Measurements from ENCODE around the gene NFKBIE. TPM values are rescaled to one million over a fixed set of nuclear protein-coding genes. Genes with fewer than 3 reads are reported as not detected.

The NFKBIE gene
- total RNA-seq, 2 donors from 2014 or later, result 20.8 to 34.4 TPM

DNA sequence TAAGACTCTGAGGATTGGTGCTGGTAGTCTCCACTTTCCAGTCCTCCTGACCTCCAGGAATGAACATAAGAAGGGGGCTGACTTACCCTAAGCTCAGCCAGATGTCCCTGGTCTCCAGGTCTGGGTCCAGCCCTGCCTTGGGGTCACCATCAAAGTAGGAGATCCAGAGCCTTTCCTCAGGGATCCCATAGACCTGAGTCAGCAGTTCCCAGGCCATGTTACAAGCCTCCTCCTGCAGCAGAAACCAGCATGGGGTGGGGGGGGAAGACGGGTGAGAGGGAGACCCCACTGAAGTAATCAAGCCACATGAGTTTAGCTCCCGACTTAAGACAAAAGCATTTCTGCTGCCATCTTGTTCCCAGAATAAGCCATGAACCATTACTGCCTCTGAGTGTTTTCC, 46.0 kb upstream of the NFKBIE start:
- H3K36me3 ChIP-seq, result peaks cover 3 to 15% of the 10 kb centered on the region in 2 donors

GRCh38 chr6:44310241-44310640, 44.9 kb upstream of the NFKBIE start:
- 87% methylated on average over 3 of the region's 3 CpGs for WGBS
- Histone ChIP-seq H3K36me3 (peaks cover 3 to 15% of the 10 kb centered on the region in 2 donors), H3K4me1 (replicated peaks) (peaks cover 5% of the 10 kb centered on the region)

More for the DNA sequence above, 46.0 kb upstream of the NFKBIE start:
- intact Hi-C loops (cut with DNase I), result no loop called here
- Histone ChIP-seq H3K27me3 (replicated peaks; ENCODE audit: insufficient read depth) (no peaks in the 10 kb centered on the region), H3K27ac (no peak overlapping the region), H3K9me3 (no peaks in the 10 kb centered on the region), H3K4me1 (replicated peaks) (peaks cover 5% of the 10 kb centered on the region), H3K4me3 (no peak overlapping the region)
- 66% methylated on average over 2 of the region's 2 CpGs for WGBS
- DNase-seq (ENCODE audit: low spot score), result no peak
- TF ChIP-seq POLR2AphosphoS5 (IDR thresholded peaks at IDR 0.05), result no peak
- no peak for TF ChIP-seq POLR2A (IDR thresholded peaks at IDR 0.05)
- TF ChIP-seq, protein P1, sequence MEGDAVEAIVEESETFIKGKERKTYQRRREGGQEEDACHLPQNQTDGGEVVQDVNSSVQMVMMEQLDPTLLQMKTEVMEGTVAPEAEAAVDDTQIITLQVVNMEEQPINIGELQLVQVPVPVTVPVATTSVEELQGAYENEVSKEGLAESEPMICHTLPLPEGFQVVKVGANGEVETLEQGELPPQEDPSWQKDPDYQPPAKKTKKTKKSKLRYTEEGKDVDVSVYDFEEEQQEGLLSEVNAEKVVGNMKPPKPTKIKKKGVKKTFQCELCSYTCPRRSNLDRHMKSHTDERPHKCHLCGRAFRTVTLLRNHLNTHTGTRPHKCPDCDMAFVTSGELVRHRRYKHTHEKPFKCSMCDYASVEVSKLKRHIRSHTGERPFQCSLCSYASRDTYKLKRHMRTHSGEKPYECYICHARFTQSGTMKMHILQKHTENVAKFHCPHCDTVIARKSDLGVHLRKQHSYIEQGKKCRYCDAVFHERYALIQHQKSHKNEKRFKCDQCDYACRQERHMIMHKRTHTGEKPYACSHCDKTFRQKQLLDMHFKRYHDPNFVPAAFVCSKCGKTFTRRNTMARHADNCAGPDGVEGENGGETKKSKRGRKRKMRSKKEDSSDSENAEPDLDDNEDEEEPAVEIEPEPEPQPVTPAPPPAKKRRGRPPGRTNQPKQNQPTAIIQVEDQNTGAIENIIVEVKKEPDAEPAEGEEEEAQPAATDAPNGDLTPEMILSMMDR (IDR thresholded peaks at IDR 0.05), result no peak

DNA sequence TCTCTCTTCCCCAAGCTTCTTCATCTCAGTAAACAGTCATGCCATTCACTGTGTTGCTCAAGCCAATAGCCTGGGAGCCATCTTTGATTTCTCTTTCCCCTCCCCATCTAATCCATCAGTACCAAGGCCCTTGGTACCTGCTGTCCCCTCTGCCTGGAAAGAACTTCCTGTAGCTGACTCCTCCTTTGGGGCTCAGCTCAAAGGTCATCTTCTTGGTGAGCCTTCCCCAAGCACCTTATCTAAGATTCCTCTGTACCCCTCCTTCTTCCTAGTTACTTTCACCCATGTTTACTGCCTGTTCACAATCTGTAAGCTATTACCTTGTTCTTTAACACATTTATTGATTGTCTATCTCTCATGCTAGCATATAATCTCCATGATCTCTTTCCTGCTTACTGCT, 44.3 kb upstream of the NFKBIE start:
- Histone ChIP-seq H3K27ac (no peak overlapping the region), H3K27me3 (replicated peaks; ENCODE audit: insufficient read depth) (no peaks in the 10 kb centered on the region), H3K36me3 (peaks cover 3 to 15% of the 10 kb centered on the region in 2 donors), H3K9me3 (no peaks in the 10 kb centered on the region), H3K4me1 (replicated peaks) (peaks cover 5% of the 10 kb centered on the region), H3K4me3 (no peak overlapping the region)
- TF ChIP-seq, protein P1 (IDR thresholded peaks at IDR 0.05), result no peak
- no peak for TF ChIP-seq POLR2A (IDR thresholded peaks at IDR 0.05)
- TF ChIP-seq POLR2AphosphoS5 (IDR thresholded peaks at IDR 0.05), result no peak
- intact Hi-C loops (cut with DNase I), result loop anchor here (5.0 kb wide), 1 partner anchor 42 kb away; the partner anchor contains the start of gene NFKBIE
- DNase-seq (ENCODE audit: low spot score), result no peak

More at GRCh38 chr6:44310241-44310640, 44.9 kb upstream of the NFKBIE start:
- H3K27me3 ChIP-seq (replicated peaks; ENCODE audit: insufficient read depth), result no peaks in the 10 kb centered on the region
- intact Hi-C loops (cut with DNase I), result no loop called here
- no peaks in the 10 kb centered on the region for H3K9me3 ChIP-seq
- H3K4me3 ChIP-seq, result no peak overlapping the region
- TF ChIP-seq POLR2A (IDR thresholded peaks at IDR 0.05) (no peak), POLR2AphosphoS5 (IDR thresholded peaks at IDR 0.05) (no peak)
- TF ChIP-seq, protein P1 (IDR thresholded peaks at IDR 0.05), result no peak
- no peak overlapping the region for H3K27ac ChIP-seq
- no peak for DNase-seq (ENCODE audit: low spot score)

DNA sequence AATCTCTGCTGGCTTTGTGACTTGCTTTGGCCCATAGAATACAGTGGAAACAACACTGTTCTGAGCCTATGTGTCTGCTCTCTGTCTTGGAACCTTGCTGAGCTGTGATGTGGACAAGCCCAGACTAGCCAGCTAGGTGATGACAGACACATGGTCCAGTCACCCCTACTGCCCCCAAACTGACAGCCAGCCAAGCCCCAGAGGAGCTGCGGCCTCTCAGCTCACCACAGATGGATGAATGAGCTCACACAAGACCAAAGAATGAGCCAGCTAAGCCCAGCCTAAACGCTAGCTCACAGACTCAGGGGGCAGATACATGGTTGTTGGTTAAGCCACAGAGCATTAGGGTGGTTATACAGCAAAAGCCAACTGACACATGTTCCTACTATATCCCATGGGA, 43.7 kb upstream of the NFKBIE start:
- WGBS, result 72% methylated on average over 2 of the region's 2 CpGs
- H3K27me3 ChIP-seq (replicated peaks; ENCODE audit: insufficient read depth), result no peaks in the 10 kb centered on the region
- no peak for TF ChIP-seq POLR2AphosphoS5 (IDR thresholded peaks at IDR 0.05)
- TF ChIP-seq, protein P1 (IDR thresholded peaks at IDR 0.05), result no peak
- TF ChIP-seq POLR2A (IDR thresholded peaks at IDR 0.05), result no peak
- peaks cover 4 to 15% of the 10 kb centered on the region in 2 donors for H3K36me3 ChIP-seq
- peaks cover 5% of the 10 kb centered on the region for H3K4me1 ChIP-seq (replicated peaks)
- H3K9me3 ChIP-seq, result no peaks in the 10 kb centered on the region
- H3K27ac ChIP-seq, result no peak overlapping the region
- intact Hi-C loops (cut with DNase I), result loop anchor here (5.0 kb wide), 1 partner anchor 42 kb away; the partner anchor contains the start of gene NFKBIE
- DNase-seq (ENCODE audit: low spot score), result no peak
- H3K4me3 ChIP-seq, result no peak overlapping the region

GRCh38 chr6:44307217-44307616, 41.9 kb upstream of the NFKBIE start:
- Histone ChIP-seq H3K36me3 (peaks cover 14 to 15% of the 10 kb centered on the region in 2 donors), H3K4me1 (replicated peaks) (peaks cover 3% of the 10 kb centered on the region), H3K9me3 (no peaks in the 10 kb centered on the region), H3K27me3 (replicated peaks; ENCODE audit: insufficient read depth) (no peaks in the 10 kb centered on the region), H3K27ac (no peak overlapping the region), H3K4me3 (no peak overlapping the region)
- intact Hi-C loops (cut with DNase I), result loop anchor here (5.0 kb wide), 1 partner anchor 40 kb away; the partner anchor contains the start of gene NFKBIE
- TF ChIP-seq POLR2A (IDR thresholded peaks at IDR 0.05) (no peak), POLR2AphosphoS5 (IDR thresholded peaks at IDR 0.05) (no peak)
- TF ChIP-seq, protein P1 (IDR thresholded peaks at IDR 0.05), result no peak
- DNase-seq (ENCODE audit: low spot score), result no peak
- WGBS, result 95% methylated on average over 10 of the region's 10 CpGs
